Activated T-helper 1 cell treated with anti-CD3 and anti-CD28 coated beads, Interleukin-12 subunit alpha, Interleukin-12 subunit beta, Interleukin-2, Interleukin-4 antibody, amounts not matched to agents 30 ng/mL and 10 ng/mL and 1 ng/mL, durations not matched to agents 14 hours and 24 hours and 36 hours (primary cell): ENCODE results near the gene TOX3. TPM values are rescaled to one million over a fixed set of nuclear protein-coding genes. Genes with fewer than 3 reads are reported as not detected.

Experiments
- DNase-seq: peaks from one replicate; pipeline ENCODE4 v3.0.0; 2021; ENCODE audit warnings: low spot score
- H3K27ac Mint-ChIP-seq: one replicate; pipeline ENCODE4 v1.8.0; 2021; ENCODE audit warnings: mild to moderate bottlenecking, mixed read lengths
- H3K27me3 Mint-ChIP-seq: one replicate; pipeline ENCODE4 v1.8.0; 2022; ENCODE audit warnings: mild to moderate bottlenecking, moderate library complexity, mixed read lengths; ENCODE audit not compliant: insufficient read depth
- H3K36me3 Mint-ChIP-seq: one replicate; pipeline ENCODE4 v1.8.0; 2021; ENCODE audit warnings: low read depth, mixed read lengths
- H3K4me1 Mint-ChIP-seq: one replicate; pipeline ENCODE4 v1.8.0; 2021; ENCODE audit warnings: low read depth, mixed read lengths
- H3K4me3 Mint-ChIP-seq: one replicate; pipeline ENCODE4 v1.8.0; 2021; ENCODE audit warnings: mild to moderate bottlenecking, moderate library complexity, mixed read lengths
- H3K9me3 Mint-ChIP-seq: one replicate; pipeline ENCODE4 v1.8.0; 2021; ENCODE audit warnings: mixed read lengths
- intact Hi-C: fragments of 100-400 bp; cut with micrococcal nuclease; formaldehyde crosslinking; loops from one replicate; pipeline ENCODE4 v1.15.1; 2024
- total RNA-seq: library from RNA; stranded (reverse); gene quantifications from 2 replicates; pipeline ENCODE4 v1.2.3, GENCODE V29; 2022

The TOX3 gene
- total RNA-seq, 1 donor from 2014 or later, result not detected

DNA sequence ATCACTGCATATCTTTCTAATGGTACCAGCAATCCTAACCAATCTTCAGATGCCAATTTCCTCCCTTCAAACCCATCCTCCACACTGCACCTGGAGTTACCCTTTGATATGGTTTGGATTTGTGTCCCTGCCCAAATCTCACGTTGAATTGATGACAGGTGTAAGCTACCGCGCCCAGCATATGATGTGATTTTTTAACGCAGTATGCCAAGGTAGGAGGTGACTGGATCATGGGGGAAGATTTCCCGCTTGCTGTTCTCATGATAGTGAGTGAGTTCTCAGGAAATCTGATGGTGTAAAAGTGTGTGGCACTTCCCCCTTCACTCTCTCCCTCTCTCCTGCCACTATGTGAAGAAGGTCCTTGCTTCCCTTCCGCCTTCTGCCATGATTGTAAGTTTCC, 57.0 kb downstream of the TOX3 start:
- intact Hi-C loops, result no loop called here
- no peak overlapping the region for H3K27ac Mint-ChIP-seq

DNA sequence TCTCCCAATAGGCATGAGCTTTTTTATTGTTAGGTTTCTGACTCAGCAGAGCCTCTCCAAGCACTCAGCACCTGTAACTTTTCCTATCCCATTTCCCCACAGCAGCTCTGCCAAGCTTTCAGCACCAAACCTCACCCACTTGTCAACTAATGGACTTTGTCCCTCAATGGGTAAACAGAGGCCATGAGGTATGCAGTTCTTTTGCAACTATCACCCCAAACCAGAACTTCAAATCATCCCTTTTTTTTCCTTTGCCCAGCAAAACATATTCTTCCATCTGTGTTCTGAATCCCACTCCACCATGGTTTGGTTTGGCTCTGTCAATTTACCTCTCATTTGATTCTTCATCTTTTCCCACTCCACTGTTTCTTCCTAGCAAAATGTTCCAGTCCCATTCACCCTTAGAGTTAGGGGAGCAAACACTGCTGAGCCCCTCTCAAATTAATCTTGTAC, 58.1 kb downstream of the TOX3 start:
- H3K27ac Mint-ChIP-seq, result no peak overlapping the region
- no peaks in the 10 kb centered on the region for H3K27me3 Mint-ChIP-seq
- H3K9me3 Mint-ChIP-seq, result peaks cover 4% of the 10 kb centered on the region
- DNase-seq, result no peak
- no peak overlapping the region for H3K4me3 Mint-ChIP-seq
- no peaks in the 10 kb centered on the region for H3K4me1 Mint-ChIP-seq
- no peaks in the 10 kb centered on the region for H3K36me3 Mint-ChIP-seq
- intact Hi-C loops, result no loop called here

More for the DNA sequence above, 57.0 kb downstream of the TOX3 start:
- H3K27me3 Mint-ChIP-seq, result no peaks in the 10 kb centered on the region
- H3K36me3 Mint-ChIP-seq, result no peaks in the 10 kb centered on the region
- DNase-seq, result no peak
- H3K9me3 Mint-ChIP-seq, result peaks cover 4% of the 10 kb centered on the region
- no peak overlapping the region for H3K4me3 Mint-ChIP-seq
- no peaks in the 10 kb centered on the region for H3K4me1 Mint-ChIP-seq

DNA sequence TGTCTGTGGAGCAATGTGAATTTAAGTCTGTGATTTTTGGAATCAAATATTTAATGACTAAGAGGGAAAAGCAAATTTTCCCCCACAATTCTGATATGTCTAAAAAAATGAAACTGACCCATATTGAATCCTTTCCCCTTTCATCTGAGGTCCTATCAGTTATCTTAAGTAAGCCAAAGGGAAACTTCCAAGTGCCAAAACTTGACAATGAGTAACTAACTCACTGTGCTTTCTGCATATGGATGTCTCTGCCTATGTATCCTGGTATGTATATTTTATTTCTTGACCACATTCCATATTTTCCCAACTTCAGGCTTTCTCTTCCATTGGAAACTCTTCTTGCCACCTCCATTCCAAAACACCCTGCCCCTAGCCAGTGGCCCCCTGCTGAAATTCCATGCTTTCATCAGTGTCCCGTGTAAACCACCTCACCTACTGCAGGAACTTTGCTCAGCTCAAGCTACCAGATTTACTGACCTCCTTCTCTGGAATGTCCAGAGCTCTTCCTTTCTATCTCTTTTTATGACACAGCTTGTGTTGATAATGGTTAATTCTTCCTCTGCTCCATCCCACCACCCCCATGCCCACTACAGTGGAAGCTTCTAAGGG, 59.0 kb downstream of the TOX3 start:
- Mint-ChIP-seq H3K4me1 (no peaks in the 10 kb centered on the region), H3K9me3 (peaks cover 4% of the 10 kb centered on the region), H3K27ac (no peak overlapping the region), H3K36me3 (no peaks in the 10 kb centered on the region), H3K4me3 (no peak overlapping the region), H3K27me3 (no peaks in the 10 kb centered on the region)
- DNase-seq, result no peak
- intact Hi-C loops, result no loop called here

DNA sequence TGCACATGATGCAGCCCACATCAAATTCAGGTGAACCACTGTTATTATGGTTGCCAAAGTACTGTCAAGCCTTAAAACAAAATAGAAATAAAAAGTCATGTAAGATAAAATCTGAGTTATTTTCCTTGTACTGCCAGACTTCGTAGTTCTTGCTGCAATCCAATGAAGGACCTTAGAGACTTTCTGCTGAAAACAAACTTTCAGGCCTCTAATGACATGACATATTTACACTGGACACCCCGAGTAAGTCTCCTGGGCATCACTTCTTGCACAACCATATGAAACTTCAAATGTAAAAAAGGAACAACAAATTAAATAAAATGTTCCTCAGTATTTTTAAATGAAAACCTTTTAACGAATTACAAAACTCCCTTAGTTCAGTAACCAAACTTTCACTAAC, 66.7 kb downstream of the TOX3 start:
- DNase-seq, result no peak
- H3K27ac Mint-ChIP-seq, result no peak overlapping the region
- H3K4me1 Mint-ChIP-seq, result no peaks in the 10 kb centered on the region
- peaks cover 4% of the 10 kb centered on the region for H3K9me3 Mint-ChIP-seq
- no peaks in the 10 kb centered on the region for H3K36me3 Mint-ChIP-seq
- intact Hi-C loops, result no loop called here
- no peak overlapping the region for H3K4me3 Mint-ChIP-seq
- no peaks in the 10 kb centered on the region for H3K27me3 Mint-ChIP-seq

DNA sequence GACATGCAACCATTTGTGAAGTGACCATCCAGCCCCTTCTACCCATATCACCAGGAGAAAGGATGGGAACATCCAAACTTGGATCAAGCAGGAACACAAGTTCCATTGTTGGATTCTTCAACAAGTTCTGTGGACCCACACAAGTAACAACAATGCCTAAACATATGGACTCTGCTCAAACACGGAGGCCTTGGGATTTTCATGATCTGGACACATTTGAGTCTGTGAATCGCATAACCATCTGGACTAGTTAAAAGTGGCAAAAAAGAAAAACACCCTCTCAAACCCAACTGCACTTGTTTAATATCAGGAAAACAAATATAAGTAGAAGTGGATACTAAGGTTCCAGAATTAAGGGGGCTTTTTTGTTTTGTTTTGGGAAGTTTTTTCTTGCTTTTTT, 70.8 kb downstream of the TOX3 start:
- Mint-ChIP-seq H3K4me1 (no peaks in the 10 kb centered on the region), H3K9me3 (peaks cover 16% of the 10 kb centered on the region), H3K4me3 (no peak overlapping the region), H3K27ac (no peak overlapping the region), H3K27me3 (no peaks in the 10 kb centered on the region), H3K36me3 (no peaks in the 10 kb centered on the region)
- intact Hi-C loops, result no loop called here
- no peak for DNase-seq

DNA sequence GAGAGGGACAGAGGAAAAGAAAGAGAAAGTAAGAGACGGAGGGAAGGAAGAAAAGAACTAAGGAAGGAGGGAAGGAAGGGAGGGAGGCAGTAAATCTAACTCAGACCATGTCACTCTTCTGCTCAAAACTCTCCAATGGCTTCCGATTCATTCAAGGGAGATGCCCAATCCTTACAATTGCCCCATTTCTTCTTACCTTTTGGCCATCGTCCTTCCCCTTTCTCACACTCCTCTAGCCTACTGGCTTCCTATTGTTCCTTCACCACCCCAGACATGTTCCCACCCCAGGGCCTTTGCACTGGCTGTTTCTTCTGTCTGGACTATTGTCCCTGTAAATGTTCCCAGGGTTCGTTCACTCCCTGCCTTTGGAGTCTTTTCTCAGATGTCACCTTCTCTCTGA, 72.3 kb downstream of the TOX3 start:
- DNase-seq, result no peak
- Mint-ChIP-seq H3K4me3 (no peak overlapping the region), H3K9me3 (peaks cover 16% of the 10 kb centered on the region), H3K4me1 (no peaks in the 10 kb centered on the region), H3K27ac (no peak overlapping the region), H3K27me3 (no peaks in the 10 kb centered on the region), H3K36me3 (no peaks in the 10 kb centered on the region)
- intact Hi-C loops, result no loop called here

GRCh38 chr16:52473096-52473495, 73.8 kb downstream of the TOX3 start:
- Mint-ChIP-seq H3K4me1 (no peaks in the 10 kb centered on the region), H3K27ac (no peak overlapping the region), H3K27me3 (no peaks in the 10 kb centered on the region), H3K9me3 (peaks cover 13% of the 10 kb centered on the region), H3K4me3 (no peak overlapping the region), H3K36me3 (no peaks in the 10 kb centered on the region)
- no peak for DNase-seq
- intact Hi-C loops, result no loop called here

GRCh38 chr16:52471650-52472370, 75.1 kb downstream of the TOX3 start:
- Mint-ChIP-seq H3K36me3 (no peaks in the 10 kb centered on the region), H3K9me3 (peaks cover 16% of the 10 kb centered on the region), H3K4me1 (no peaks in the 10 kb centered on the region), H3K27me3 (no peaks in the 10 kb centered on the region), H3K4me3 (no peak overlapping the region), H3K27ac (no peak overlapping the region)
- DNase-seq, result no peak
- intact Hi-C loops, result no loop called here

DNA sequence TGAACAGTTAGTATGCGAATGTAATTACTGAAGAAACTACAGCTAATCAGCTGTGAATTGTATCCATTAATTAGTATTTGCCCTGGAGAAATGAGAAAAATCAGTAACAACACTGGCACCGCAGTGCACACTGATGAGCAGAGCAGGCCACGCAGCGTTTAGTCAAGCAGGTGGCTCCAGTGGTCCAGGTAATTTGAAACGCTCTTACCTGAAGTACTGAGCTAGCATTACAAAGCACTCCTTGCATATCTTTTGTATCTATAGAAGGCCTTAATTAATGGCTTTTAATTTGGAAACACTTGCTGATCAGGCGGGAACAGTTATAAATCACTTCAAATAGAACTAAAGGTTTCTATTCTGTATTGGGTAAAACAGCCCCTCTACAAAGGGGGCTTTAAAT, 76.4 kb downstream of the TOX3 start:
- no peaks in the 10 kb centered on the region for H3K4me1 Mint-ChIP-seq
- no peak overlapping the region for H3K27ac Mint-ChIP-seq
- intact Hi-C loops, result no loop called here
- H3K9me3 Mint-ChIP-seq, result peaks cover 16% of the 10 kb centered on the region
- no peaks in the 10 kb centered on the region for H3K36me3 Mint-ChIP-seq
- H3K27me3 Mint-ChIP-seq, result no peaks in the 10 kb centered on the region
- DNase-seq, result no peak
- H3K4me3 Mint-ChIP-seq, result no peak overlapping the region

GRCh38 chr16:52469775-52470174, 77.2 kb downstream of the TOX3 start:
- no peak overlapping the region for H3K4me3 Mint-ChIP-seq
- H3K9me3 Mint-ChIP-seq, result peaks cover 12% of the 10 kb centered on the region
- no peak for DNase-seq
- H3K27ac Mint-ChIP-seq, result no peak overlapping the region
- no peaks in the 10 kb centered on the region for H3K27me3 Mint-ChIP-seq
- intact Hi-C loops, result no loop called here
- no peaks in the 10 kb centered on the region for H3K36me3 Mint-ChIP-seq
- H3K4me1 Mint-ChIP-seq, result no peaks in the 10 kb centered on the region

DNA sequence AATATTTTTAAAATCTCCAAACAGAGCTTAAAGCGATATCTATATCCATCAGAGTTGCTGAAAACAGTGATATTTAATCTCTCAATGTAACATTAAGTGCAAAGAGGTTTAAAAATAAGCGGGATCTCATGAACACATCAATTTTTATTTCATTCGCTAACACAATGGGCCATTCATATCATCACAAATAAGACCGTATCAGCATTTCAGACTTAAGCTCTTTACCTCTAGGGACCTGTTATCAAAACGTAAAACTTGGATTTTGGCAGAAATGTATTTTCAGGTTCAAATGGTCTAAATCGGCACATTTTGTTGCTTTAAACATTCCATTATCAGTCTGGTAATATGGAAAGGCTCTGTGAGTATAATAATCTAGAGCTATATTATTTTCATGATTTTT, 77.9 kb downstream of the TOX3 start:
- Mint-ChIP-seq H3K36me3 (no peaks in the 10 kb centered on the region), H3K27ac (no peak overlapping the region), H3K9me3 (peaks cover 10% of the 10 kb centered on the region), H3K27me3 (no peaks in the 10 kb centered on the region), H3K4me3 (no peak overlapping the region), H3K4me1 (no peaks in the 10 kb centered on the region)
- DNase-seq, result no peak
- intact Hi-C loops, result no loop called here

DNA sequence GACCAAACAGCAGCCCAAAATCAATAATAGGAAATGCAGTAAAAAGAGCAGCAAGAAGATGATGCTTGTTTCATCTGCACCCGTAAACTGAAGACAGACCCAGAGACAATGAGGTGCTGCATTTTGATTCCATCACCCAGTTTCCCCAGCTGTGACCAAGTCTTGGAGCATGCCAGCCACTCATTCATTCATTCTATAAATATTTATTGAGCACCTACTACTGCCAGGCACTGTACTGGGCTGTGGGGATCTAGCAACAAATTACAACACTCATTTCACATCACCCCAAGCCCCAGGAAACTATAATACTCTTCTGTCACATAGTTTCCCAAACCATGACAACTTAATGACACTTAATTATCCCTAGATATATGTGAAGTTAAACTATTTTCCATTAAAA, 79.2 kb downstream of the TOX3 start:
- DNase-seq, result no peak
- no peaks in the 10 kb centered on the region for H3K27me3 Mint-ChIP-seq
- H3K4me3 Mint-ChIP-seq, result no peak overlapping the region
- no peak overlapping the region for H3K27ac Mint-ChIP-seq
- H3K9me3 Mint-ChIP-seq, result peaks cover 4% of the 10 kb centered on the region
- no peaks in the 10 kb centered on the region for H3K36me3 Mint-ChIP-seq
- intact Hi-C loops, result no loop called here
- H3K4me1 Mint-ChIP-seq, result no peaks in the 10 kb centered on the region

GRCh38 chr16:52466994-52467393, 79.9 kb downstream of the TOX3 start:
- intact Hi-C loops, result no loop called here
- H3K27ac Mint-ChIP-seq, result no peak overlapping the region
- no peaks in the 10 kb centered on the region for H3K27me3 Mint-ChIP-seq
- H3K4me3 Mint-ChIP-seq, result no peak overlapping the region
- peaks cover 4% of the 10 kb centered on the region for H3K9me3 Mint-ChIP-seq
- no peak for DNase-seq
- no peaks in the 10 kb centered on the region for H3K4me1 Mint-ChIP-seq
- no peaks in the 10 kb centered on the region for H3K36me3 Mint-ChIP-seq
